GM10266 (cell line): ENCODE measurements around the gene COA6.
A peak's percentile ranks its signal among the peaks of the same experiment; 100 is the strongest.

Experiments
- DNase-seq: peaks from one replicate; pipeline ENCODE4 v3.0.0; 2012; ENCODE audit errors: extremely low spot score
- TF ChIP-seq, protein P1 (sequence below): IDR thresholded peaks from 2 replicates; pipeline ENCODE4 v1.5.1; 2012; ENCODE audit warnings: mild to moderate bottlenecking, low read depth; ENCODE audit not compliant: control insufficient read depth, insufficient read depth; ENCODE audit errors: missing control alignments

The COA6 gene, protein sequence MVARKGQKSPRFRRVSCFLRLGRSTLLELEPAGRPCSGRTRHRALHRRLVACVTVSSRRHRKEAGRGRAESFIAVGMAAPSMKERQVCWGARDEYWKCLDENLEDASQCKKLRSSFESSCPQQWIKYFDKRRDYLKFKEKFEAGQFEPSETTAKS

DNA sequence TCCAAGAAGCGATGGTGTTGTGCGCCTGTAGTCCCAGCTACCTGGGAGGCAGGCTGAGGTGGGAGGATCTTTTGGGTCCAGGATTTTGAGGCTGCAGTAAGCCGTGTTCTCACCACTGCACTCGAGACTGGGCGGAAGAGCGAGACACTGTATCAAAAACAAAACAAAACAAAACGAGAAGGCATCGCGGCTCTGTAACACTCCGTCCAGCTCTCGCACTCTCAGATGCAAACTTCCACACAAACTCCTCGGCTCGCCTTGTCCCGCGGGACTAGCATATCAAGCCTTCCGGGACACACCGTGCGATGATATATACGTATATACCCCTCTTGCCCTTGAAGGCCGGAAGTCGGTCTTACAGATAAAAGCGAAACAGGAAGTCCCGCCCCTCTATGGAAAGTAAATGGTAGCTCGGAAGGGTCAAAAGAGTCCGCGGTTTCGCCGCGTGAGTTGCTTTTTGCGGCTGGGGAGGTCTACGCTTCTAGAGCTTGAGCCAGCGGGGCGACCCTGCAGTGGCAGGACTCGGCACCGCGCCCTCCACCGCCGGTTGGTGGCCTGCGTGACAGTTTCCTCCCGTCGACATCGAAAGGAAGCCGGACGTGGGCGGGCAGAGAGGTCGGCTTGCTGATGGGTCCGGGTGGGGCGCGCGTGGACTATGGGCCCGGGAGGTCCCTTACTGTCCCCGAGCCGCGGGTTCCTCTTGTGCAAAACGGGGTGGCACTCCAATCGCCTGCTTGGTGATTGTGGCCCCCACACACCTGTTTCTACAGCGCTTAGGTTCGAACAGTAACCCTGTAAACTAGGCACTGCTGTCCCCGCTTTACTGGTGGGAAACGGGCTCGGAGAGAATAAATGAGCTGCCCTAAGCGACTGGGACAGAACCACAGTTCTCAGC lies at the start of gene COA6:
COA6 (plus strand) TSS at position 393 of the 895 bp plus-strand sequence; CDS start at position 404, 11 bp downstream.
- TF ChIP-seq, protein P1, sequence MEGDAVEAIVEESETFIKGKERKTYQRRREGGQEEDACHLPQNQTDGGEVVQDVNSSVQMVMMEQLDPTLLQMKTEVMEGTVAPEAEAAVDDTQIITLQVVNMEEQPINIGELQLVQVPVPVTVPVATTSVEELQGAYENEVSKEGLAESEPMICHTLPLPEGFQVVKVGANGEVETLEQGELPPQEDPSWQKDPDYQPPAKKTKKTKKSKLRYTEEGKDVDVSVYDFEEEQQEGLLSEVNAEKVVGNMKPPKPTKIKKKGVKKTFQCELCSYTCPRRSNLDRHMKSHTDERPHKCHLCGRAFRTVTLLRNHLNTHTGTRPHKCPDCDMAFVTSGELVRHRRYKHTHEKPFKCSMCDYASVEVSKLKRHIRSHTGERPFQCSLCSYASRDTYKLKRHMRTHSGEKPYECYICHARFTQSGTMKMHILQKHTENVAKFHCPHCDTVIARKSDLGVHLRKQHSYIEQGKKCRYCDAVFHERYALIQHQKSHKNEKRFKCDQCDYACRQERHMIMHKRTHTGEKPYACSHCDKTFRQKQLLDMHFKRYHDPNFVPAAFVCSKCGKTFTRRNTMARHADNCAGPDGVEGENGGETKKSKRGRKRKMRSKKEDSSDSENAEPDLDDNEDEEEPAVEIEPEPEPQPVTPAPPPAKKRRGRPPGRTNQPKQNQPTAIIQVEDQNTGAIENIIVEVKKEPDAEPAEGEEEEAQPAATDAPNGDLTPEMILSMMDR = no peak

DNA sequence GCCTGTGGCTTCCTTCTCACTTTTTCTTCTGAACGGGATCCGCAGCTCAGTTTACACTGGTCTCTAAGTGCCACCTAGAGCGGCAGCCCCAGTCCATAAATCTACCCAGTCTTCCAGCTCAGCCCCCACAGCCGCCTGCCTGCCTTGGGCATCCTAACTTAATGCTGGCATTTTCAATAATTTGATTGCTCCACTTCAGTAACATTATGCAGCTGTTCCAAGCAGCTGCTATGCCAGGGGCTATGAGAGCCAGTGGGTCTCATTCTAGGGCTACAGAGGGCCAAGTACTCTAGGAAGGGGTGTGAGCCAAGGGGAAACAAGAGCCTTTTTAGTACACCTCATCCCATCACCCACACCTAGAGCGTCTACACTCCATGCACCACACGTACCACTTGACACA lies 48.4 kb upstream of the COA6 start:
- TF ChIP-seq, protein P1 = no peak
- DNase-seq = no peak

More for the DNA sequence above, at the start of gene COA6:
- DNase-seq = peak; percentile 86

DNA sequence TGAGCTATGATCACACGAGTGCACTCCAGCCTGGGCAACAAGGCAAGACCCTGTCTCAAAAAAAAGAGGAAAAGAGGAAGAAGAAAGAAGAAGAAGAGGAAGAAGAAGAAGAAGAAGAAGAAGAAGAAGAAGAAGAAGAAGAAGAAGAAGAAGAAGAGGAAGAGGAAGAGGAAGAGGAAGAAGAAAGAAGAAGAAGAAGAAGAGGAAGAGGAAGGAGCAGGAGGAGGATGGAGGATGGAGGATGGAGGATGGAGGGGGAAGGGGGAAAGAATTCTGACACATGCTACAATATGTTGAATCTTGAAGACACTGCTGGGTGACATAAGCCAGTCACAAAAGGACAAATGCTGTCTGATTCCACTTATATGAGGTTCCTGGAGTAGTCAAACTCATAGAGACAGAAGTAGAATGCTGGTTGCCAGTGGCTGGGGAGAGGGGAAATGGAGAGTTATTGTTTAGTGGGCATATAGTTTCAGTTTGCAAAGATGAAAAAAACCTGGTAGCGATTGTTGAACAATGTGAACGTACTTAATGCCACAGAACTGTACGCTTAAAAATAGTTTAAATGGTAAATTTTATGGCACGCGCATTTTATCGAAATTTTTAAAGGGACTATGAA lies 47.3 kb upstream of the COA6 start:
- TF ChIP-seq, protein P1 = no peak
- no peak for DNase-seq

DNA sequence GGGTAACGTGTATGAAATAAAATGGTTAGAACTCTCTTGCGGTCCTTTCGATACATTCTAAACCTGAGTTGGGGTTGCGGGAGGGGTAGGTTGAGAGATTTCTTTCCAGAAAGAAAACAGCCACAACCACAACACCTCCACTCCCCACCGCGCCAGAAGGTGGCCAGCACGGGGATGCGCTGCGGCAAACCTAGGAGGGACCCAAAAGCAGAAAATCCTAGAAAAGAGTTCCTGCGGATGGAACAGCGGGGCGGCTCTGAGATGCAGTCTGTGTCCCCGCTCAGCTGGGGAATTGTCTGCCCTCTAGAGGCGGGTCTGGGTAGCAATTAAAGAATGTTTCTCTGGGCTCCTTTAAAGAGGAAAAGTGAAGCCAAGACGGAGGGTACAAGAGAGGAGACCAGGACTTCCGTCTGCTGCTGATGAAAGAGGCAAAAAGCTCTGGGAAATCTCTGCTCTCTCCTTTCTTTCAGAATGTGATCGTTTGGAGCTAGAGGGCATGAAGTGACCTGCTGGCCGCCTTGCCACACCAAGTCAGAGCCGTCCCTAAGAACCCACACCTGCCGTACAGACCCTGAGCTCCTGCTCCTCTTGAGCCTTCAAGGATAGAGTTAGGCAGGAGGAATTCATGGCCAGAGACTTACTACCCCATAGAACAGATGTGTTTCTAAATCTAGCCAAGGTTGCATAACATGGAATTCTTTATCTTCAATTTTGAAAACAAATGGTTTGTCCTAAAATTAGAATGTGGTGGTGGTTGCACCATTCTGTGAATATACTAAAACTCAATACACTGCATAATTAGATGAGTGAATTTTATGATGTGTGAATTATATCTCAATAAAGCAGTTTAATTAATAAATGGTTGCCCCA lies 46.5 kb upstream of the COA6 start:
- peak; percentile 63 for DNase-seq
- TF ChIP-seq, protein P1 = peak; percentile 84

- no peak for DNase-seq
- TF ChIP-seq, protein P1 = no peak
Observed at GRCh38 chr1:234327577-234328164, 45.6 kb upstream of the COA6 start.

- no peak for DNase-seq
Observed at GRCh38 chr1:234330843-234331215, 42.4 kb upstream of the COA6 start.

More at GRCh38 chr1:234330843-234331215, 42.4 kb upstream of the COA6 start:
- TF ChIP-seq, protein P1 = no peak
